Astrocyte of the cerebellum (primary cell): ENCODE data around the gene IGFBP2.

Source experiments
- DNase-seq: peaks from one replicate; pipeline ENCODE4 v3.0.0-alpha.2; 2011; ENCODE audit warnings: low read depth
- H3K4me3 ChIP-seq: 2 replicates; pipeline ENCODE4 v1.5.1; 2011; ENCODE audit warnings: mild to moderate bottlenecking, low read depth, low read length, moderate library complexity
- in situ Hi-C: cut with HindIII; loops from 2 replicates; pipeline ENCODE4 v1.10.0; 2017; ENCODE audit warnings: low sequenced_read_pairs
- TF ChIP-seq, protein P1 (sequence below): IDR thresholded peaks from 2 replicates; pipeline ENCODE4 v1.5.1; 2012; ENCODE audit warnings: low read length, low read depth, moderate library complexity, mild to moderate bottlenecking; ENCODE audit errors: missing control alignments

The IGFBP2 gene

DNA sequence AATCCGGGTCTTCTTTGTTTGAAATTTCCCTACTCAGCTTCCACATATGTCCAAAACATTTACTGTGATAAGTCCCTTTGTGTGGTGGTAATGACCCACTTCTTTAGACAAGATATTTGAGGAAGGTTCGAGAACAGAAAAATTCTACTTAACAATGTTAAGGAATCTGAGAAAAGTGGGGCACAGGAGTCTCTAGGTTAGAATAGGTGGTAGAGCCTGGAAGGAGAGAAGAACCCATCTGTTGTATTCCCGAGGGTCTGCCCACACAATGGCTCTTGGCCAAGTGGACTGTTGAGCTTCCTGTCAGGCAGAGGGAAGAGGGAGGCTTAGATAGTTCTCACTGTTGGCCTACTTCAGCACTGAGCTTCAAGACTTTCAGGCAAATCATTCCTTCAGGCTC lies 4.3 kb downstream of the IGFBP2 start:
- in situ Hi-C loops: no loop called here
- TF ChIP-seq, protein P1, sequence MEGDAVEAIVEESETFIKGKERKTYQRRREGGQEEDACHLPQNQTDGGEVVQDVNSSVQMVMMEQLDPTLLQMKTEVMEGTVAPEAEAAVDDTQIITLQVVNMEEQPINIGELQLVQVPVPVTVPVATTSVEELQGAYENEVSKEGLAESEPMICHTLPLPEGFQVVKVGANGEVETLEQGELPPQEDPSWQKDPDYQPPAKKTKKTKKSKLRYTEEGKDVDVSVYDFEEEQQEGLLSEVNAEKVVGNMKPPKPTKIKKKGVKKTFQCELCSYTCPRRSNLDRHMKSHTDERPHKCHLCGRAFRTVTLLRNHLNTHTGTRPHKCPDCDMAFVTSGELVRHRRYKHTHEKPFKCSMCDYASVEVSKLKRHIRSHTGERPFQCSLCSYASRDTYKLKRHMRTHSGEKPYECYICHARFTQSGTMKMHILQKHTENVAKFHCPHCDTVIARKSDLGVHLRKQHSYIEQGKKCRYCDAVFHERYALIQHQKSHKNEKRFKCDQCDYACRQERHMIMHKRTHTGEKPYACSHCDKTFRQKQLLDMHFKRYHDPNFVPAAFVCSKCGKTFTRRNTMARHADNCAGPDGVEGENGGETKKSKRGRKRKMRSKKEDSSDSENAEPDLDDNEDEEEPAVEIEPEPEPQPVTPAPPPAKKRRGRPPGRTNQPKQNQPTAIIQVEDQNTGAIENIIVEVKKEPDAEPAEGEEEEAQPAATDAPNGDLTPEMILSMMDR: no peak
- H3K4me3 ChIP-seq: no peak overlapping the region
- DNase-seq: no peak

DNA sequence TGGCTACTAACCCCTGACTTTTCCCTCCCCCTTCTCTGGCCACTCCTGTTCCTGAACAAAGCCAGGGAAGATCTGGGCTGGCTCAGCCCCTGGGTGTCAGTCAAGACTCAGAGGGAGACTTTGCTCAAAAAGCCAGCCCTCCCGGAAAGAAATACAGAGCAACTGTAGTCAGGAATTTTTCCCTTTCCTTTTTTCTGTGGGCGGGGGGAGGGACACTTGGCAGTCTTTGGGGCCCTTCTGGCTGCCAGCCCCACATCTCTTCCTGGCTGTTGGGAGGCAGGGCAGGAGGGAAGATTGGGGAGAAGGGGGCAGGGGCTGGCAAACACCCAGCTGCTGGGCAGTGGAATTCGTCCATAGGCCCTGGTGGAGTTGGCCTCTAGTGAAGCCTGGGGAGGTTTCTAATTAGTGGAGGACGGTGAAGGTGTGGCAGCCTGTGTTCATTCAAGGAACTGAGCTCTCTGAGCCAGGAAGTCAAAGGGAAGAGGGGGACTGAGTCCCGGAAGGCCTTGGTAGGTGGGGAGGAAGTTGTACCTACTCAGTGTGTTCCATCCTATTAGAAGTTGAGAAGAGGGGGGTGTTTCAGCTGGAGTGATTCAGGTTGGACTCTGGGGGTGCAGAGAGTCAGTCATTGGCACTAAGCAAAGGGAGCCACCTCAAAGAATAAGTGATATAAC lies 10.9 kb downstream of the IGFBP2 start:
- no peak overlapping the region for H3K4me3 ChIP-seq
- TF ChIP-seq, protein P1: no peak
- in situ Hi-C loops: no loop called here
- no peak for DNase-seq

DNA sequence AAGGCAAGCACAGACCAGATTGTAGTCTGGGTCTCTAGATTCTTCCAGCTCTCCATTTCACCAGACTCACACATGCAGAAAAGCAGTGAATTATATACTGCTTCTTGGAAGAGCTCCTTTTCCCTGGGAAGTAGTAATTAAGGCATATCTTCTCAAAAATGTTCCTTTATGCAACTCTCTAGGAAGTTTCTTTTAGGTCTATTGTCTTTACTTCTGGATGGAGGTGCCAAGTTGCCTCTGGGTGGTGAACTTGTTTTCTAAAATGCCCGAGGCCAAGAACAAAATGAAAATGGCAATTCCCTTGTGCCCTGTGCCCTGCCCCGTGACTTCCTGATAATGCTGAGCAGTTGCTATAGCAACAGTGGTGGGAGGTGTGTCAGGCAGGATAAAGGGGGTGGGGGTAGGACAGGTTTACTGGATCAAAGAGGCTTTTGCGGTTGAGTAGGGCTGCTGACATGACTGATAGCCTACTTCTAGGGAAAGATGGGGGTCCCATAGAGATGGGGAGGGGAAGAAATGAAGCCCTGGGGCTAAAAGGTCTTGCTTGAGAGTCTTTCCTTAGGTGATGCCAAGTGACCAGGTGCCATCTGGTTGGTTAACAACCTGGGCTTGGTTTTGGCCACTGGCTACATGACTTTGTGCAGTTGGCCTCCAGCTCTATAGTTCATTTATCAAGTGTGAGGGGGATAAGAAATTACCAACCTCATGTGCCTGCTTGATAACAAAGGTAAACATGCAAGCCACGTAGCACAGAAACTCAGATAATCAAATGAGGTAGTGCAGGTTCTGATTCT lies 11.8 kb downstream of the IGFBP2 start:
- DNase-seq: no peak
- in situ Hi-C loops: no loop called here
- TF ChIP-seq, protein P1: no peak
- H3K4me3 ChIP-seq: no peak overlapping the region

DNA sequence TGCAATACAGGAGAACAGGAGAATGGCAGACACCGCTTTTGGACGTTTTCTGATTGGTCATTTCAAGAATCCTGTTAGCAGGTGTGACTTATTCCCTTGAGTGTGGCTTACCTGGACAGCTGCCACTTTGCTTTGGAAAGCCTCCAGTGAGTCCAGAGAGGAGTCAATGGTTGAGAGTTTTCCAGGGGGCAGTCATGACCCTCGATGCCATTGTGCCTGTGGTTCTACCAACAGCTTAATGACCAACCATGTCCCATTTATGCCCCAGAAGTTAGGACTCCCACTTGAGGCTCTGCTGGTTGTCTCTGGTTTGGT lies 12.4 kb downstream of the IGFBP2 start:
- TF ChIP-seq, protein P1: no peak
- DNase-seq: no peak
- no peak overlapping the region for H3K4me3 ChIP-seq
- in situ Hi-C loops: no loop called here

DNA sequence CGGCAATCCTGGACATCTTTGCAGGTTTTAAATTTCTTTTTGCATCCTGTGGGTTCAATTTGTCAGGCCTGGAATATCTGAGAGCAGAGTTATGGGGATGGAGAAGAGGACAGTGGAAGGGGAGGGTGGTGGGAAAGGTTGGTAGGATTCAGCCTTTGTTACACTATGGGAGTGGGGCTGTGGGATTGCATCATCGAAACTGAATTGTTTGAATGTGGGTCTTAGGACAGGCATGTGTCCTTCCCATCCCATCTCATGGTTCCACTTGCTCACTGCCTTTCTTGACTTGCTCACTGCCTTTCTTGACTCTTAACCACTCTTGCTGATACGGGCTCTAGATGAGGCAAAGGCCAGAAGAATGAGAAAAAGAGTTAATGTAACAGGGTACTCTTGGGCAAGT lies 12.9 kb downstream of the IGFBP2 start:
- H3K4me3 ChIP-seq: no peak overlapping the region
- in situ Hi-C loops: no loop called here
- DNase-seq: no peak
- TF ChIP-seq, protein P1: no peak

DNA sequence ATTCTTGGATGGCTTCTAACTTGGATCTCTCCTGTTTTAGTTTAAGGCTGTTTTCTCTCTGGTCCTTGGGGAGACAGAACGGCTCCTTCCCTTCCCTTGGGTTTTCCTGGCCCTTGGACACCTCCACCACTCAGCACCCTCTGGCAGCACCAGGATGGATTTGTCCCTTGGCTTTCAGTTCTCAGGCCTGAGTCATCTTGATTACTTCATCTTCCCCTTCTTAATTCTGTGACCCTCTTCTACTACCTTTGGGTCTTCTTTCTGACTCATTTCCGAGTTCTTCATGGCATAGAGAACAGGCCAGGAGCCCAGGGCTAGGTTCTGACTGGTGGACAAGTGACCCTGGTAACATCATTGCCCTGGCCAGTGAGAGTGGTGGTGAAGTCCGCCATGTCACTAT lies 14.9 kb downstream of the IGFBP2 start:
- H3K4me3 ChIP-seq: no peak overlapping the region
- in situ Hi-C loops: no loop called here
- DNase-seq: no peak
- TF ChIP-seq, protein P1: no peak
